Activated B cell treated with CpG ODN at 0.5 μM for 24 hours (primary cell): ENCODE results near the gene SUFU. TPM values are rescaled to one million over a fixed set of nuclear protein-coding genes. Genes with fewer than 3 reads are reported as not detected.
"Not testable (repeated sequence)": the region's sequence is repeated elsewhere in the genome, so short reads cannot be mapped to it uniquely, and the experiment has no call there.

Experiments used
- ATAC-seq: fragments of 200-7000 bp; cut with Tn5 transposase; one replicate; pipeline ENCODE4 v1.10.0; 2021; ENCODE audit warnings: low read depth, mild to moderate bottlenecking, moderate library complexity
- CTCF ChIA-PET: fragments of 350-600 bp; sonication (Branson Sonifier 250); formaldehyde crosslinking; loops from one replicate; lab custom pipeline; 2021; ENCODE audit warnings: antibody characterized with exemption; lab: Charles Lee
- POLR2A ChIA-PET: fragments of 350-600 bp; sonication (Branson Sonifier 250); formaldehyde crosslinking; loops from one replicate; lab custom pipeline; 2021; ENCODE audit warnings: antibody characterized with exemption; lab: Charles Lee
- DNase-seq: peaks from one replicate; pipeline ENCODE4 v3.0.0; 2022
- H3K27ac Mint-ChIP-seq: one replicate; pipeline ENCODE4 v1.8.0; 2020; ENCODE audit warnings: mixed read lengths
- H3K27me3 Mint-ChIP-seq: one replicate; pipeline ENCODE4 v1.8.0; 2021; ENCODE audit warnings: mixed read lengths
- H3K36me3 Mint-ChIP-seq: one replicate; pipeline ENCODE4 v1.8.0; 2021; ENCODE audit warnings: low read depth, mixed read lengths
- H3K4me1 Mint-ChIP-seq: one replicate; pipeline ENCODE4 v1.8.0; 2021; ENCODE audit warnings: mixed read lengths
- H3K4me3 Mint-ChIP-seq: one replicate; pipeline ENCODE4 v1.8.0; 2020; ENCODE audit warnings: mild to moderate bottlenecking, mixed read lengths
- H3K9me3 Mint-ChIP-seq: one replicate; pipeline ENCODE4 v1.8.0; 2020; ENCODE audit warnings: mixed read lengths
- CTCF ChIP-seq: fragments of 200-600 bp; IDR thresholded peaks from one replicate; pipeline ENCODE4 v1.8.0; 2022; ENCODE audit warnings: antibody characterized with exemption, mild to moderate bottlenecking
- intact Hi-C: fragments of 100-400 bp; cut with micrococcal nuclease; formaldehyde crosslinking; loops from one replicate; pipeline ENCODE4 v1.15.1; 2024
- total RNA-seq: library from RNA; stranded (reverse); gene quantifications from 2 replicates; pipeline ENCODE4 v1.2.3, GENCODE V29; 2022

The SUFU gene
- total RNA-seq, 1 donor from 2014 or later: 7.4 TPM

GRCh38 chr10:102534333-102534732 is 30.6 kb downstream of the SUFU start:
- POLR2A ChIA-PET: interaction anchor here (0.6 to 1.0 kb wide), 2 partner anchors 13 to 139 kb away, joined by 3 read pairs; no protein-coding TSS in a partner anchor
- CTCF ChIA-PET: no interaction called here

GRCh38 chr10:102534966-102535365 is 31.2 kb downstream of the SUFU start:
- H3K27ac Mint-ChIP-seq, CTCF ChIA-PET, POLR2A ChIA-PET, H3K4me3 Mint-ChIP-seq, DNase-seq, H3K9me3 Mint-ChIP-seq, ATAC-seq, H3K36me3 Mint-ChIP-seq, intact Hi-C loops, H3K27me3 Mint-ChIP-seq: not testable (repeated sequence)
- peaks cover 19% of the 10 kb centered on the region for H3K4me1 Mint-ChIP-seq

More at GRCh38 chr10:102534333-102534732, 30.6 kb downstream of the SUFU start:
- intact Hi-C loops: no loop called here
- Mint-ChIP-seq H3K4me3 (no peak overlapping the region), H3K27ac (no peak overlapping the region), H3K9me3 (no peaks in the 10 kb centered on the region), H3K27me3 (no peaks in the 10 kb centered on the region), H3K36me3 (peaks cover 6% of the 10 kb centered on the region), H3K4me1 (peaks cover 19% of the 10 kb centered on the region)
- no peak for ATAC-seq
- TF ChIP-seq CTCF: no peak
- DNase-seq: no peak

GRCh38 chr10:102535481-102536147 is 31.8 kb downstream of the SUFU start:
- DNase-seq (no peak), ATAC-seq (no peak)
- H3K27me3 Mint-ChIP-seq: no peaks in the 10 kb centered on the region
- intact Hi-C loops: no loop called here
- H3K36me3 Mint-ChIP-seq: peaks cover 6% of the 10 kb centered on the region
- H3K27ac Mint-ChIP-seq: no peak overlapping the region
- ChIA-PET CTCF (no interaction called here), POLR2A (no interaction called here)
- no peaks in the 10 kb centered on the region for H3K9me3 Mint-ChIP-seq
- H3K4me3 Mint-ChIP-seq: no peak overlapping the region
- H3K4me1 Mint-ChIP-seq: peaks cover 19% of the 10 kb centered on the region
- TF ChIP-seq CTCF: no peak

GRCh38 chr10:102537367-102537766 is 33.6 kb downstream of the SUFU start:
- POLR2A ChIA-PET: no interaction called here
- CTCF ChIA-PET: no interaction called here
- peaks cover 6% of the 10 kb centered on the region for H3K36me3 Mint-ChIP-seq
- no peaks in the 10 kb centered on the region for H3K27me3 Mint-ChIP-seq
- no peak overlapping the region for H3K4me3 Mint-ChIP-seq
- no peak for DNase-seq
- H3K27ac Mint-ChIP-seq: no peak overlapping the region
- no peaks in the 10 kb centered on the region for H3K9me3 Mint-ChIP-seq
- H3K4me1 Mint-ChIP-seq: peaks cover 19% of the 10 kb centered on the region
- intact Hi-C loops: no loop called here
- no peak for ATAC-seq
- TF ChIP-seq CTCF: no peak

- H3K9me3 Mint-ChIP-seq: no peaks in the 10 kb centered on the region
- DNase-seq: no peak
- H3K4me1 Mint-ChIP-seq: peaks cover 19% of the 10 kb centered on the region
- POLR2A ChIA-PET: no interaction called here
- no peak for TF ChIP-seq CTCF
- H3K27me3 Mint-ChIP-seq: no peaks in the 10 kb centered on the region
- peaks cover 6% of the 10 kb centered on the region for H3K36me3 Mint-ChIP-seq
- no peak overlapping the region for H3K27ac Mint-ChIP-seq
- CTCF ChIA-PET: no interaction called here
- ATAC-seq: no peak
- no peak overlapping the region for H3K4me3 Mint-ChIP-seq
- intact Hi-C loops: no loop called here
Measured at GRCh38 chr10:102537948-102538347, 34.2 kb downstream of the SUFU start.
